Glomerular endothelial cell (primary cell): ENCODE results near the gene ZCCHC8. TPM values are rescaled to one million over a fixed set of nuclear protein-coding genes. Genes with fewer than 3 reads are reported as not detected.
"Not testable (repeated sequence)": the region's sequence is repeated elsewhere in the genome, so short reads cannot be mapped to it uniquely, and the experiment has no call there.

Source experiments
- DNase-seq: peaks from one replicate; pipeline ENCODE4 v3.0.0-alpha.2; 2011; ENCODE audit warnings: low read depth, low spot score; ENCODE audit errors: extremely low read depth
- total RNA-seq: library from RNA; depleted of rRNA; stranded (reverse); fragments of >200 nt; gene quantifications from 2 replicates; pipeline ENCODE4 v1.2.3, GENCODE V29; 2015

The ZCCHC8 gene
- total RNA-seq, 1 donor from 2014 or later = 20.8 TPM

GRCh38 chr12:122473543-122474323 is 27.0 kb downstream of the ZCCHC8 start:
- no peak for DNase-seq

GRCh38 chr12:122471324-122472226 is 29.2 kb downstream of the ZCCHC8 start:
- DNase-seq = peak; percentile 61

GRCh38 chr12:122470576-122470975 is 30.2 kb downstream of the ZCCHC8 start:
- DNase-seq = not testable (repeated sequence)

- not testable (repeated sequence) for DNase-seq
Measured at GRCh38 chr12:122469856-122470255, 30.9 kb downstream of the ZCCHC8 start.

GRCh38 chr12:122467983-122468382 is 32.7 kb downstream of the ZCCHC8 start:
- no peak for DNase-seq

GRCh38 chr12:122464317-122465042 is 36.3 kb downstream of the ZCCHC8 start:
- peak; percentile 80 for DNase-seq

- DNase-seq = no peak
Measured at GRCh38 chr12:122460641-122461040, 40.1 kb downstream of the ZCCHC8 start.

- no peak for DNase-seq
Measured at GRCh38 chr12:122460061-122460460, 40.7 kb downstream of the ZCCHC8 start.

- DNase-seq = no peak
Measured at GRCh38 chr12:122459211-122459610, 41.5 kb downstream of the ZCCHC8 start.

- DNase-seq = no peak
Measured at GRCh38 chr12:122458105-122459035, 42.4 kb downstream of the ZCCHC8 start.

GRCh38 chr12:122457627-122458026 is 43.1 kb downstream of the ZCCHC8 start:
- DNase-seq = no peak

- no peak for DNase-seq
Measured at GRCh38 chr12:122454739-122455138, 46.0 kb downstream of the ZCCHC8 start.

GRCh38 chr12:122454250-122454721 is 46.4 kb downstream of the ZCCHC8 start:
- no peak for DNase-seq

- DNase-seq = no peak
Measured at GRCh38 chr12:122452701-122453285, 47.9 kb downstream of the ZCCHC8 start.

GRCh38 chr12:122449317-122449716 is 51.4 kb downstream of the ZCCHC8 start:
- no peak for DNase-seq

- DNase-seq = not testable (repeated sequence)
Measured at GRCh38 chr12:122447825-122448224, 52.9 kb downstream of the ZCCHC8 start.

GRCh38 chr12:122446390-122446789 is 54.3 kb downstream of the ZCCHC8 start:
- not testable (repeated sequence) for DNase-seq

- DNase-seq = not testable (repeated sequence)
Measured at GRCh38 chr12:122444071-122444470, 56.7 kb downstream of the ZCCHC8 start.

GRCh38 chr12:122438822-122439221 is 61.9 kb downstream of the ZCCHC8 start:
- not testable (repeated sequence) for DNase-seq
